ENCODE results near the gene CASTOR1.
"Not testable (repeated sequence)": the region's sequence is repeated elsewhere in the genome, so short reads cannot be mapped to it uniquely, and the experiment has no call there.

CASTOR1 gene

GRCh38 chr22:30289141-30289979 is at the start of gene CASTOR1:
CASTOR1 (minus strand) TSS chr22:30289505; CDS start chr22:30289497, 8 bp downstream.
- H3K27ac ChIP-seq: peak within 1 kb of the TSS; percentile 77
- TF ChIP-seq CTCF (conservative IDR thresholded peaks at IDR 0.05): no peak
- TF ChIP-seq ZFX (IDR thresholded peaks at IDR 0.05): peak; percentile 34; the same call in 1 of the 2 replicates

GRCh38 chr22:30338802-30339201 is 49.5 kb upstream of the CASTOR1 start:
- TF ChIP-seq ZFX (IDR thresholded peaks at IDR 0.05): no peak
- no peak for TF ChIP-seq CTCF (conservative IDR thresholded peaks at IDR 0.05)
- H3K27ac ChIP-seq: no peak overlapping the region

GRCh38 chr22:30338341-30338740 is 49.0 kb upstream of the CASTOR1 start:
- not testable (repeated sequence) for H3K27ac ChIP-seq

- TF ChIP-seq ZFX (IDR thresholded peaks at IDR 0.05) (no peak), CTCF (conservative IDR thresholded peaks at IDR 0.05) (no peak)
- H3K27ac ChIP-seq: no peak overlapping the region
Observed at GRCh38 chr22:30337461-30337778, 48.1 kb upstream of the CASTOR1 start.

GRCh38 chr22:30336752-30337460 is 47.6 kb upstream of the CASTOR1 start:
- H3K27ac ChIP-seq: no peak overlapping the region
- no peak for TF ChIP-seq CTCF (conservative IDR thresholded peaks at IDR 0.05)
- no peak for TF ChIP-seq ZFX (IDR thresholded peaks at IDR 0.05)

GRCh38 chr22:30335236-30335635 is 45.9 kb upstream of the CASTOR1 start:
- no peak overlapping the region for H3K27ac ChIP-seq
- TF ChIP-seq CTCF (conservative IDR thresholded peaks at IDR 0.05): no peak
- TF ChIP-seq ZFX (IDR thresholded peaks at IDR 0.05): no peak

GRCh38 chr22:30334646-30335045 is 45.3 kb upstream of the CASTOR1 start:
- no peak overlapping the region for H3K27ac ChIP-seq
- TF ChIP-seq CTCF (conservative IDR thresholded peaks at IDR 0.05) (no peak), ZFX (IDR thresholded peaks at IDR 0.05) (no peak)
